Colonic mucosa (tissue), 4 donors: ENCODE results near the gene HAO1. TPM values are rescaled to one million over a fixed set of nuclear protein-coding genes. Genes with fewer than 3 reads are reported as not detected.

Experiments used
- DNase-seq: peaks from one replicate; pipeline ENCODE4 v3.0.0-alpha.2; 2020
- H3K27ac ChIP-seq: fragments of 200-600 bp; one replicate; pipeline ENCODE4 v1.8.0; 2021
- H3K27me3 ChIP-seq: fragments of 200-600 bp; one replicate; pipeline ENCODE4 v1.8.0; 2021
- H3K36me3 ChIP-seq: fragments of 200-600 bp; one replicate; pipeline ENCODE4 v1.8.0; 2021
- H3K4me1 ChIP-seq: fragments of 200-600 bp; one replicate; pipeline ENCODE4 v1.8.0; 2021; ENCODE audit warnings: mild to moderate bottlenecking
- H3K4me3 ChIP-seq: fragments of 200-600 bp; one replicate; pipeline ENCODE4 v1.8.0; 2021
- H3K9ac ChIP-seq, 2 donors: one replicate each; pipeline ENCODE4 v1.7.0; 2013; ENCODE audit warnings: control low read depth in 2 of 2, low read depth in 2 of 2, low read length in 2 of 2
- H3K9me3 ChIP-seq: fragments of 200-600 bp; one replicate; pipeline ENCODE4 v1.8.0; 2021
- CTCF ChIP-seq: fragments of 200-600 bp; IDR thresholded peaks from one replicate; pipeline ENCODE4 v1.8.0; 2022; ENCODE audit warnings: antibody characterized with exemption, mild to moderate bottlenecking
- intact Hi-C: fragments of 100-400 bp; cut with DNase I; formaldehyde crosslinking; loops from one replicate; pipeline ENCODE4 v1.14.1; 2022
- total RNA-seq, 2 donors: library from RNA; stranded (reverse); fragmentation: NEBNext Ultra II Directional in 1 of 2; extraction: Animal tissue kit (Norgen Biotek cat#: 25700) in 1 of 2; gene quantifications; one replicate each; pipeline ENCODE4 v1.2.1, GENCODE V29; 2021
- donor health status: healthy.
- donor health status: DM: no; HTN: no; CAD: no.
- donor health status: DM: no; HTN: no; CAD: no.

Gene HAO1
- total RNA-seq, 2 donors from 2014 or later: not detected

GRCh38 chr20:7930343-7930742, 9.9 kb downstream of the HAO1 start:
- Histone ChIP-seq H3K27ac (no peak overlapping the region), H3K4me1 (no peaks in the 10 kb centered on the region), H3K9me3 (no peaks in the 10 kb centered on the region), H3K9ac (no peak overlapping the region), H3K36me3 (no peaks in the 10 kb centered on the region), H3K4me3 (no peak overlapping the region), H3K27me3 (no peaks in the 10 kb centered on the region)
- no peak for TF ChIP-seq CTCF
- intact Hi-C loops: loop anchor here (10.0 kb wide), 1 partner anchor 794 kb away; no protein-coding TSS in a partner anchor
- DNase-seq: no peak

- Histone ChIP-seq H3K27me3 (no peaks in the 10 kb centered on the region), H3K9ac (no peak overlapping the region), H3K4me1 (no peaks in the 10 kb centered on the region), H3K36me3 (no peaks in the 10 kb centered on the region), H3K4me3 (no peak overlapping the region), H3K9me3 (no peaks in the 10 kb centered on the region), H3K27ac (no peak overlapping the region)
- intact Hi-C loops: no loop called here
- no peak for TF ChIP-seq CTCF
- DNase-seq: no peak
These were observed 13.5 kb downstream of the HAO1 start for GRCh38 chr20:7926767-7927166.

DNA sequence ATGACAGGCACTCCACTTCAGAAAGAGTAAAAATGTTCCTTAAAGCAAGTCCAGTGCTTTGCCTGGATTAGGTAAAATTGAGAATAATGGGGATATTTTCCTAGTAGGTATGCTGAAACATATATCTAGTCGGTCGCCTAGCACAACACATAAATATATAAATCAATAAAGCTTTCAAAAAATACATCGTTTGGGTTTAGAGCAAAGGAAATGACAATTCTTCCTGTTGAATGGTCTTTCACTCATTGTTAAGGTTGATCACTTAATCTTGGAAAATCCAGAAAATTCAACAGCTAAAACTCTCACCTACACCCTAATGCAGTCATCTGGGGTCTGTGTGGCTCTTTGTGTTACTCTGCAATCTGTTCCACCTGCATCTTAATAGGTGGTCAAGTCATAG, 13.9 kb downstream of the HAO1 start:
- Histone ChIP-seq H3K36me3 (no peaks in the 10 kb centered on the region), H3K9ac (no peak overlapping the region), H3K9me3 (no peaks in the 10 kb centered on the region), H3K27ac (no peak overlapping the region), H3K4me1 (no peaks in the 10 kb centered on the region), H3K27me3 (no peaks in the 10 kb centered on the region), H3K4me3 (no peak overlapping the region)
- intact Hi-C loops: no loop called here
- TF ChIP-seq CTCF: no peak
- no peak for DNase-seq

DNA sequence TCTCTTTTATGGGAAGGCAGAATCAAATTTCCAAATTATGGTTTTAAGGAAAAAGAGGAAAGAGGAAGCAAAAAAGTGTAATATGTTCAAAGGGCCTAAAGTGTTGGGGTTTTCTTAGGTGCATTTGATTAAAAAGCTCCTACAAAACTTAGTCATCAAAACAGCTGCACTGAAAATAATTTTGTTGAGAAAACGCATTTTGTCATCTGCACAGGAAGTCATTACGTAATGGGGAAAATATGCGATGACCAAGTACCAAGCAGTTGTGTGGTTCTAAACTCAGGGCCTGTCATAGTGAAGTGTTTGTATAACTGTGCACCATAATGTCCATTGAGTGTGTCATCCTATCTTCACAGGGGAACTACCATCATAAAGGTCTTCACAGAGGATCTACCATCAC, 15.6 kb downstream of the HAO1 start:
- Histone ChIP-seq H3K9ac (no peak overlapping the region), H3K27me3 (no peaks in the 10 kb centered on the region), H3K9me3 (no peaks in the 10 kb centered on the region), H3K4me1 (no peaks in the 10 kb centered on the region), H3K4me3 (no peak overlapping the region), H3K27ac (no peak overlapping the region), H3K36me3 (no peaks in the 10 kb centered on the region)
- intact Hi-C loops: no loop called here
- no peak for DNase-seq
- no peak for TF ChIP-seq CTCF

GRCh38 chr20:7916648-7917047, 23.6 kb downstream of the HAO1 start:
- no peaks in the 10 kb centered on the region for H3K9me3 ChIP-seq

More at GRCh38 chr20:7916648-7917047, 23.6 kb downstream of the HAO1 start:
- no peak overlapping the region for H3K4me3 ChIP-seq
- DNase-seq: no peak
- no peaks in the 10 kb centered on the region for H3K4me1 ChIP-seq
- H3K27ac ChIP-seq: no peak overlapping the region
- H3K27me3 ChIP-seq: no peaks in the 10 kb centered on the region
- no peak for TF ChIP-seq CTCF
- H3K36me3 ChIP-seq: no peaks in the 10 kb centered on the region
- H3K9ac ChIP-seq: no peak overlapping the region
- intact Hi-C loops: no loop called here
